Forelimb muscle (tissue), 1 donor: ENCODE measurements around the gene TNFRSF11A. TPM values are rescaled to one million over a fixed set of nuclear protein-coding genes. Genes with fewer than 3 reads are reported as not detected.

Source experiments
- DNase-seq: peaks from one replicate; pipeline ENCODE4 v3.0.0-alpha.2; 2013; ENCODE audit warnings: low read depth
- polyA plus RNA-seq: library from polyadenylated mRNA; unstranded; fragments of 120-200 nt; gene quantifications from one replicate; pipeline ENCODE4 v1.2.1, GENCODE V29; 2013; ENCODE audit not compliant: insufficient read length

TNFRSF11A gene
- polyA plus RNA-seq, 1 donor: 2.8 TPM

- DNase-seq: no peak
Observed at GRCh38 chr18:62343316-62343715, 18.2 kb downstream of the TNFRSF11A start.

- DNase-seq: no peak
Observed at GRCh38 chr18:62345909-62346308, 20.8 kb downstream of the TNFRSF11A start.

GRCh38 chr18:62346333-62347088, 21.4 kb downstream of the TNFRSF11A start:
- DNase-seq: no peak

GRCh38 chr18:62347089-62347506, 22.0 kb downstream of the TNFRSF11A start:
- no peak for DNase-seq

- DNase-seq: no peak
Observed at GRCh38 chr18:62348474-62348873, 23.4 kb downstream of the TNFRSF11A start.

- DNase-seq: no peak
Observed at GRCh38 chr18:62353170-62353569, 28.1 kb downstream of the TNFRSF11A start.

GRCh38 chr18:62354151-62354550, 29.0 kb downstream of the TNFRSF11A start:
- DNase-seq: no peak

GRCh38 chr18:62357079-62357719, 32.1 kb downstream of the TNFRSF11A start:
- no peak for DNase-seq

GRCh38 chr18:62360805-62361204, 35.7 kb downstream of the TNFRSF11A start:
- no peak for DNase-seq

- no peak for DNase-seq
Observed at GRCh38 chr18:62361288-62361687, 36.2 kb downstream of the TNFRSF11A start.

- DNase-seq: no peak
Observed at GRCh38 chr18:62364558-62364957, 39.4 kb downstream of the TNFRSF11A start.

- DNase-seq: no peak
Observed at GRCh38 chr18:62365420-62365819, 40.3 kb downstream of the TNFRSF11A start.

- DNase-seq: no peak
Observed at GRCh38 chr18:62366992-62367391, 41.9 kb downstream of the TNFRSF11A start.

GRCh38 chr18:62368100-62368499, 43.0 kb downstream of the TNFRSF11A start:
- DNase-seq: no peak

- DNase-seq: no peak
Observed at GRCh38 chr18:62369129-62369644, 44.1 kb downstream of the TNFRSF11A start.

- peak; percentile 25 for DNase-seq
Observed at GRCh38 chr18:62370366-62370765, 45.3 kb downstream of the TNFRSF11A start.

- no peak for DNase-seq
Observed at GRCh38 chr18:62371436-62371835, 46.3 kb downstream of the TNFRSF11A start.

GRCh38 chr18:62372156-62372555, 47.0 kb downstream of the TNFRSF11A start:
- DNase-seq: no peak

GRCh38 chr18:62372882-62373281, 47.8 kb downstream of the TNFRSF11A start:
- DNase-seq: no peak

- no peak for DNase-seq
Observed at GRCh38 chr18:62374410-62374965, 49.4 kb downstream of the TNFRSF11A start.

- peak; percentile 59 for DNase-seq
Observed at GRCh38 chr18:62377131-62377807, 52.2 kb downstream of the TNFRSF11A start.

GRCh38 chr18:62379051-62379450, 53.9 kb downstream of the TNFRSF11A start:
- DNase-seq: no peak
